ENCODE measurements around the gene SLC5A11. TPM values are rescaled to one million over a fixed set of nuclear protein-coding genes. Genes with fewer than 3 reads are reported as not detected.
A peak's percentile ranks its signal among the peaks of the same experiment; 100 is the strongest.
"Not testable (repeated sequence)": the region's sequence is repeated elsewhere in the genome, so short reads cannot be mapped to it uniquely, and the experiment has no call there.

The SLC5A11 gene
- total and polyA plus RNA-seq, 4 experiments from 2014 or later: 0.19 to 0.70 TPM; not detected in 2

DNA sequence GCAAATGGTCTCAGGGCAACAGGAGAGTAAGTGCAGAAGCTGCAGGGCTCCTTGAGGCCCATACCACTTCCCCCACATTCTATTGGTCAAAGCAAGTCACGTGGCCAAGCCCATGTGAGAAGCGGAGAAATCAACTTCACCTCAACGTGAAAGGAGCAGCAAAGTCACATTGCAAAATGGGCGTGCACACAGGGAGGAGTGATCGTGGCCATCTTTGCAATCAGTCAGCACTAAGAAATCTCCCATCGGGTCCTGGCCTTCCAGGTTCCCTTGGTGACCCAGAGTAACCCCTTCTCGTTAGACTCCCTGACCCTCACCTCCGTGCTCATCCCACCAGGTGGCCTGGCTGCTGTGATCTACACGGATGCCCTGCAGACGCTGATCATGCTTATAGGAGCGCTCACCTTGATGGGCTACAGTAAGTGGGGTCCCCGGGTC lies 38.0 kb downstream of the SLC5A11 start:
- Histone ChIP-seq H3K4me1 (ENCODE audit: insufficient read depth, low read length) (no peaks in the 10 kb centered on the region), H3K4me3 (ENCODE audit: low read length in 2 of 2) (no peak overlapping the region), H3K9me3 (ENCODE audit: control insufficient read depth in 1 of 2, low read length in 2 of 2) (no peaks in the 10 kb centered on the region), H3K27me3 (ENCODE audit: insufficient read depth, low read length) (no peaks in the 10 kb centered on the region), H3K27ac (ENCODE audit: low read depth, low read length) (no peak overlapping the region), H3K36me3 (ENCODE audit: insufficient read depth, low read length) (no peaks in the 10 kb centered on the region)
- no peak for DNase-seq
- intact Hi-C loops (cut with micrococcal nuclease): no loop called here
- CTCF ChIA-PET (ENCODE audit: partially characterized antibody): no interaction called here
- Mint-ChIP-seq H3K4me1 (no peaks in the 10 kb centered on the region), H3K4me3 (no peak overlapping the region), H3K36me3 (no peaks in the 10 kb centered on the region), H3K27ac (no peak overlapping the region), H3K9me3 (peaks cover 0 to 10% (median 0%) of the 10 kb centered on the region in 8 donors), H3K27me3 (no peaks in the 10 kb centered on the region)
- POLR2A ChIA-PET (ENCODE audit: partially characterized antibody): no interaction called here

GRCh38 chr16:24887472-24887871 lies 41.7 kb downstream of the SLC5A11 start:
- intact Hi-C loops (cut with micrococcal nuclease): no loop called here
- no peaks in the 10 kb centered on the region for H3K36me3 Mint-ChIP-seq

GRCh38 chr16:24890746-24891145 lies 45.0 kb downstream of the SLC5A11 start:
- Histone ChIP-seq H3K36me3 (ENCODE audit: insufficient read depth, low read length) (no peaks in the 10 kb centered on the region), H3K27me3 (ENCODE audit: insufficient read depth, low read length) (no peaks in the 10 kb centered on the region), H3K4me1 (ENCODE audit: insufficient read depth, low read length) (no peaks in the 10 kb centered on the region), H3K27ac (ENCODE audit: low read depth, low read length) (no peak overlapping the region), H3K4me3 (ENCODE audit: low read length in 2 of 2) (no peak overlapping the region), H3K9me3 (ENCODE audit: control insufficient read depth in 1 of 2, low read length in 2 of 2) (no peaks in the 10 kb centered on the region)
- POLR2A ChIA-PET (ENCODE audit: partially characterized antibody): no interaction called here
- CTCF ChIA-PET (ENCODE audit: partially characterized antibody): interaction anchor here (0.6 kb wide), 1 partner anchor 1159 kb away, joined by 3 read pairs; no protein-coding TSS in a partner anchor
- Mint-ChIP-seq H3K9me3 (peaks cover 0 to 2% (median 0%) of the 10 kb centered on the region in 8 donors), H3K4me3 (no peak overlapping the region), H3K36me3 (no peaks in the 10 kb centered on the region), H3K27me3 (peaks cover 2% of the 10 kb centered on the region in 2 donors), H3K4me1 (no peaks in the 10 kb centered on the region), H3K27ac (no peak overlapping the region)
- no peak for DNase-seq
- intact Hi-C loops (cut with micrococcal nuclease): no loop called here

More at GRCh38 chr16:24887472-24887871, 41.7 kb downstream of the SLC5A11 start:
- Histone ChIP-seq H3K36me3 (ENCODE audit: insufficient read depth, low read length) (no peaks in the 10 kb centered on the region), H3K4me1 (ENCODE audit: insufficient read depth, low read length) (no peaks in the 10 kb centered on the region), H3K9me3 (ENCODE audit: control insufficient read depth in 1 of 2, low read length in 2 of 2) (no peaks in the 10 kb centered on the region), H3K4me3 (ENCODE audit: low read length in 2 of 2) (no peak overlapping the region), H3K27ac (ENCODE audit: low read depth, low read length) (no peak overlapping the region), H3K27me3 (ENCODE audit: insufficient read depth, low read length) (no peaks in the 10 kb centered on the region)
- ChIA-PET CTCF (ENCODE audit: partially characterized antibody) (no interaction called here), POLR2A (ENCODE audit: partially characterized antibody) (no interaction called here)
- Mint-ChIP-seq H3K27ac (no peak overlapping the region), H3K4me3 (no peak overlapping the region), H3K27me3 (peaks cover 2% of the 10 kb centered on the region in 2 donors), H3K4me1 (no peaks in the 10 kb centered on the region), H3K9me3 (peaks cover 0 to 2% (median 0%) of the 10 kb centered on the region in 8 donors)
- no peak for DNase-seq

DNA sequence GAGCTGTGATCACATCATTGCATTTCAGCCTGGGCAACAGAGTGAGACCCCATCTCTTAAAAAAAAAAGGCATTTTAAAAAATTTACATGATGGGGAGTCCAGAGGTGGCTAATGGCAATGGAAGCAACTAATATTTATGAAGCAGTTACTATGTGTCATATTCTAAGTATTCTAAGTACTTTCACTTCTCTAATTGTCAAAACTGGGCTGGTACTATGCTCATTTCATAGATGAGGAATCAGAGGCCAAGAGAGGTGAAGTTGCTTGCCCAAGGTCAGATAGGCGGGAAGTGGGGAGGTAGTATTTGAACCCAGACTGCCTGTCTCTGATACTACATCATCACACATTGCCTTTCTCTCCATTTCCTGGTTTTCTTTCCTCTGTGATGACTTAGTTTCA lies 50.7 kb downstream of the SLC5A11 start:
- intact Hi-C loops (cut with micrococcal nuclease): no loop called here
- Mint-ChIP-seq H3K27ac (no peak overlapping the region), H3K4me1 (no peaks in the 10 kb centered on the region), H3K36me3 (no peaks in the 10 kb centered on the region), H3K4me3 (no peak overlapping the region), H3K9me3 (peaks cover 0 to 4% (median 0%) of the 10 kb centered on the region in 8 donors), H3K27me3 (peaks cover 4 to 8% of the 10 kb centered on the region in 2 donors)
- CTCF ChIA-PET (ENCODE audit: partially characterized antibody): no interaction called here
- Histone ChIP-seq H3K36me3 (ENCODE audit: insufficient read depth, low read length) (no peaks in the 10 kb centered on the region), H3K27me3 (ENCODE audit: insufficient read depth, low read length) (no peaks in the 10 kb centered on the region), H3K9me3 (ENCODE audit: control insufficient read depth in 1 of 2, low read length in 2 of 2) (no peaks in the 10 kb centered on the region), H3K4me3 (ENCODE audit: low read length in 2 of 2) (no peak overlapping the region), H3K4me1 (ENCODE audit: insufficient read depth, low read length) (no peaks in the 10 kb centered on the region), H3K27ac (ENCODE audit: low read depth, low read length) (no peak overlapping the region)
- no peak for DNase-seq
- POLR2A ChIA-PET (ENCODE audit: partially characterized antibody): no interaction called here

DNA sequence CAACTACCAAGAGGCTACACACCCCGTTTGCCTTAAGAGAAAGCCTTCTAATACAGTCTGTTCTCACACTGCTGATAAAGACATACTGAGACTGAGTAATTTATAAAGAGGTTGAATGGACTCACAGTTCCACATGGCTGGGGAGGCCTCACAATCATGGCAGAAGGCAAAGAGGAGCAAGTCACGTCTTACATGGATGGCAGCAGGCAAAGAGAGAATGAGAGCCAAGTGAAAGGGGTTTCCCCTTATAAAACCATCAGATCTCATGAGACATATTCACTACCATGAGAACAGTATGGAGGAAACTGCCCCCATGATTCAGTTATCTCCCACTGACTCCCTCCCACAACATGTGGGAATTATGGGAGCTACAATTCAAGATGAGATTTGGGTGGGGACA lies 51.8 kb downstream of the SLC5A11 start:
- H3K36me3 Mint-ChIP-seq; CTCF ChIA-PET (ENCODE audit: partially characterized antibody): not testable (repeated sequence)

DNA sequence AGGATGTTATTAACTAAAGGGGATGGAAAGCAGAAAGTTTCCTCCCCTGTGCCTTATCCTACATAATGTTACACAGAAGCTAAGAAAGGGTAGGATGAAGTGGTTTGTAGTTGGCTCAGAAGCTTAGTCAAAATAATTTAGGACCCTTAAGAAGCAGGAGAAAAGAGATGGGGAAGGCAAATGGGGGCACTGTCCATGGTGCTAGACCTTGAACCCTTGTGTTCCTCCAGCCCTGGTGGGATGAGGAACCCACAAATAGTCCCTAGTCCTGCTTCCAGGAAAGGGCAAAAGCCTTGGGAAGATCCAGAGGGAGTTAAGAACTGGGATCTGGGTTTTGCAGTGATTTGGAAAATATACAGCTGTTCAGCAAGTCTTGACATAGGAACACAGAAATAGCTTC lies 54.5 kb downstream of the SLC5A11 start:
- DNase-seq: no peak

More for the DNA sequence above, 51.8 kb downstream of the SLC5A11 start:
- H3K36me3 ChIP-seq (ENCODE audit: insufficient read depth, low read length); H3K4me1 Mint-ChIP-seq; H3K9me3 ChIP-seq (ENCODE audit: control insufficient read depth in 1 of 2, low read length in 2 of 2); H3K27me3 Mint-ChIP-seq; H3K4me3 Mint-ChIP-seq; H3K9me3 Mint-ChIP-seq; intact Hi-C loops (cut with micrococcal nuclease); H3K4me1 ChIP-seq (ENCODE audit: insufficient read depth, low read length); H3K4me3 ChIP-seq (ENCODE audit: low read length in 2 of 2); DNase-seq; POLR2A ChIA-PET (ENCODE audit: partially characterized antibody); H3K27ac Mint-ChIP-seq; H3K27ac ChIP-seq (ENCODE audit: low read depth, low read length); H3K27me3 ChIP-seq (ENCODE audit: insufficient read depth, low read length): not testable (repeated sequence)

GRCh38 chr16:24906199-24906808 lies 60.5 kb downstream of the SLC5A11 start:
- Histone ChIP-seq H3K4me1 (ENCODE audit: insufficient read depth, low read length) (no peaks in the 10 kb centered on the region), H3K9me3 (ENCODE audit: control insufficient read depth in 1 of 2, low read length in 2 of 2) (no peaks in the 10 kb centered on the region), H3K4me3 (ENCODE audit: low read length in 2 of 2) (no peak overlapping the region), H3K36me3 (ENCODE audit: insufficient read depth, low read length) (no peaks in the 10 kb centered on the region), H3K27me3 (ENCODE audit: insufficient read depth, low read length) (no peaks in the 10 kb centered on the region), H3K27ac (ENCODE audit: low read depth, low read length) (no peak overlapping the region)
- Mint-ChIP-seq H3K36me3 (no peaks in the 10 kb centered on the region), H3K27me3 (no peaks in the 10 kb centered on the region), H3K4me3 (no peak overlapping the region), H3K27ac (no peak overlapping the region), H3K9me3 (peaks cover 0 to 2% (median 0%) of the 10 kb centered on the region in 8 donors), H3K4me1 (peaks cover 0 to 4% (median 0%) of the 10 kb centered on the region in 4 donors)
- CTCF ChIA-PET (ENCODE audit: partially characterized antibody): interaction anchor here (0.6 to 2.3 kb wide), 5 partner anchors 16 to 319 kb away, joined by 3 to 10 read pairs (median 3); no protein-coding TSS in a partner anchor
- intact Hi-C loops (cut with micrococcal nuclease): loop anchor here (10.0 kb wide), 1 partner anchor 318 kb away; no protein-coding TSS in a partner anchor
- POLR2A ChIA-PET (ENCODE audit: partially characterized antibody): no interaction called here
- no peak for DNase-seq

More for the DNA sequence above, 54.5 kb downstream of the SLC5A11 start:
- intact Hi-C loops (cut with micrococcal nuclease): loop anchor here (10.0 kb wide), 1 partner anchor 325 kb away; no protein-coding TSS in a partner anchor
- Mint-ChIP-seq H3K9me3 (peaks cover 0 to 4% (median 0%) of the 10 kb centered on the region in 8 donors), H3K27ac (no peak overlapping the region), H3K4me3 (peak overlapping the region in 1 of 8 donors; percentile 1), H3K36me3 (no peaks in the 10 kb centered on the region), H3K4me1 (no peaks in the 10 kb centered on the region), H3K27me3 (peaks cover 1 to 5% of the 10 kb centered on the region in 2 donors)
- Histone ChIP-seq H3K27ac (ENCODE audit: low read depth, low read length) (no peak overlapping the region), H3K4me1 (ENCODE audit: insufficient read depth, low read length) (no peaks in the 10 kb centered on the region), H3K4me3 (ENCODE audit: low read length in 2 of 2) (no peak overlapping the region), H3K27me3 (ENCODE audit: insufficient read depth, low read length) (no peaks in the 10 kb centered on the region), H3K36me3 (ENCODE audit: insufficient read depth, low read length) (no peaks in the 10 kb centered on the region), H3K9me3 (ENCODE audit: control insufficient read depth in 1 of 2, low read length in 2 of 2) (no peaks in the 10 kb centered on the region)
- CTCF ChIA-PET (ENCODE audit: partially characterized antibody): no interaction called here
- POLR2A ChIA-PET (ENCODE audit: partially characterized antibody): no interaction called here

Measured in CD4-positive, alpha-beta memory T cell (primary cell).